HepG2 (cell line): ENCODE data around the gene MBLAC1. TPM values are rescaled to one million over a fixed set of nuclear protein-coding genes. Genes with fewer than 3 reads are reported as not detected.

Experiments used
- CBX5 ChIP-seq: sonication (generic); formaldehyde crosslinking; IDR thresholded peaks from 2 replicates; pipeline ENCODE4 v1.4.0; 2020; ENCODE audit warnings: missing genetic modification reagents, borderline replicate concordance
- ETV5 ChIP-seq: IDR thresholded peaks from 2 replicates; pipeline ENCODE4 v1.6.1; 2018; ENCODE audit warnings: missing biosample characterization, missing genetic modification reagents, inconsistent platforms, borderline replicate concordance
- FOSL1 ChIP-seq: sonication (generic); formaldehyde crosslinking; IDR thresholded peaks from 2 replicates; pipeline ENCODE4 v1.9.0; 2021; ENCODE audit warnings: missing genetic modification reagents, borderline replicate concordance
- KMT2A ChIP-seq: sonication (generic); formaldehyde crosslinking; IDR thresholded peaks from 2 replicates; pipeline ENCODE4 v1.4.0; 2020; ENCODE audit warnings: missing genetic modification reagents
- MAF1 ChIP-seq: sonication (generic); formaldehyde crosslinking; IDR thresholded peaks from 2 replicates; pipeline ENCODE4 v1.5.0; 2020; ENCODE audit warnings: missing genetic modification reagents, borderline replicate concordance
- RFXANK ChIP-seq: IDR thresholded peaks from 2 replicates; pipeline ENCODE4 v1.6.1; 2016
- SRY ChIP-seq: sonication (generic); formaldehyde crosslinking; IDR thresholded peaks from 2 replicates; pipeline ENCODE4 v1.8.0; 2022; ENCODE audit warnings: mild to moderate bottlenecking, missing genetic modification reagents
- ZNF124 ChIP-seq: sonication (generic); formaldehyde crosslinking; IDR thresholded peaks from 2 replicates; pipeline ENCODE4 v1.4.0; 2020; ENCODE audit warnings: missing genetic modification reagents
- ZNF251 ChIP-seq: sonication (generic); formaldehyde crosslinking; IDR thresholded peaks from 2 replicates; pipeline ENCODE4 v1.9.0; 2021; ENCODE audit warnings: mild to moderate bottlenecking, missing genetic modification reagents
- ZNF33B ChIP-seq: sonication (generic); formaldehyde crosslinking; IDR thresholded peaks from 2 replicates; pipeline ENCODE4 v1.5.1; 2020; ENCODE audit warnings: mild to moderate bottlenecking, missing genetic modification reagents
- ZNF484 ChIP-seq: sonication (generic); formaldehyde crosslinking; IDR thresholded peaks from 2 replicates; pipeline ENCODE4 v1.5.1; 2020; ENCODE audit warnings: mild to moderate bottlenecking, low read depth, missing genetic modification reagents, borderline replicate concordance
- ZNF775 ChIP-seq: sonication (generic); formaldehyde crosslinking; IDR thresholded peaks from 2 replicates; pipeline ENCODE4 v1.4.0; 2020; ENCODE audit warnings: missing genetic modification reagents, mild to moderate bottlenecking, moderate library complexity, borderline replicate concordance
- polyA plus RNA-seq, 8 experiments: library from polyadenylated mRNA; depleted of rRNA in 3 of 8; stranded (reverse) in 7 of 8; unstranded in 1 of 8; fragments of >200 nt; fragmentation: Illumina TruSeq in 4 of 8; extraction: Trizol in 4 of 8; gene quantifications; 2 replicates each; pipeline versions ENCODE4 v1.2.1 to v1.2.3, GENCODE V29; 2011 to 2016; ENCODE audit warnings: low read depth in 4 of 8, missing spikeins in 1 of 8, mixed read lengths in 1 of 8; ENCODE audit not compliant: insufficient read depth in 1 of 8
- total RNA-seq, 5 experiments: library from RNA; depleted of rRNA; stranded (reverse); fragments of >200 nt; fragmentation: Illumina TruSeq; extraction: Trizol; gene quantifications; 2 replicates each; pipeline ENCODE4 v1.2.3, GENCODE V29; 2016; ENCODE audit warnings: low read depth in 1 of 5
- TF ChIP-seq, protein P1 (sequence below): IDR thresholded peaks from 2 replicates; pipeline ENCODE4 v1.4.0; 2020; ENCODE audit warnings: mild to moderate bottlenecking, missing genetic modification reagents
- TF ChIP-seq, protein P2 (sequence below): sonication (generic); formaldehyde crosslinking; IDR thresholded peaks from 2 replicates; pipeline ENCODE4 v1.4.0; 2020; ENCODE audit warnings: low read depth, mild to moderate bottlenecking, missing genetic modification reagents
- TF ChIP-seq, protein P3 (sequence below): sonication (generic); formaldehyde crosslinking; IDR thresholded peaks from 2 replicates; pipeline ENCODE4 v1.8.0; 2022; ENCODE audit warnings: mild to moderate bottlenecking, missing genetic modification reagents, moderate library complexity
- TF ChIP-seq, protein P4 (sequence below): sonication (generic); formaldehyde crosslinking; IDR thresholded peaks from 2 replicates; pipeline ENCODE4 v1.9.0; 2022; ENCODE audit warnings: low read depth, missing genetic modification reagents
- TF ChIP-seq, protein P5 (sequence below): sonication (generic); formaldehyde crosslinking; IDR thresholded peaks from 2 replicates; pipeline ENCODE4 v1.8.1; 2023; ENCODE audit warnings: missing genetic modification reagents, mild to moderate bottlenecking, borderline replicate concordance
- TF ChIP-seq, protein P6 (sequence below): sonication (generic); formaldehyde crosslinking; IDR thresholded peaks from 2 replicates; pipeline ENCODE4 v1.4.0; 2020; ENCODE audit warnings: missing genetic modification reagents

MBLAC1 gene
- total and polyA plus RNA-seq, 2 of the 13 experiments (the other 11 are each of a cell fraction or from before 2014, with no cell fraction given) = 0.79 to 2.1 TPM

DNA sequence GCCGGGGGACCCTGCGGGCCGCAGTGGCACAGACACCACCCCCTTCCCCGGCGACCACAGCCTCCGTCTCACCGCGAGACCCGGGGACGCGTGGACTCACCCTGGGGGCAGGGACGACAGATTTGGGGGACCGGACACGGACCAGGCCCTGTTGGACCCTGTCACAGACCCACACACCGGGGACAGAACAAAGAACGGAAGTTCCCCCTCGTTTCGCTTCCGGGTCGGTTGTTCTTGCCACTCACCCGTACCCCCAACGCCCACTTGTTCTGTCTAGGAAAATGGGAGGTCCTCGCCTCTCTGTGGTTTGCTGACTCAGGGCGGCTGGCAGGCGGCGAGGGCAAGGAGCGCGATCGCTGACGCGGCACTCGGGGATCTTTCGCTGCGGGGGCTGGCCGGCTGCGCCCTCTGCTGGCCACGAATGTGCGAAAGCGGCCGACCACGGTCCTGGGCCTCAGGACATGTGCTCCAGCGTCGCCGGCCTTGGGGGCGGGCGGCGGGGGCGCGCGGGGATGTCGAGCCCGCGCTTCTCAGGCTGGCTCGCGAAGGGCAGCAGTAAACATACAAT is 45.1 kb upstream of the MBLAC1 start, which contains the start of gene ZNF3 (continued):
- TF ChIP-seq, protein P1, sequence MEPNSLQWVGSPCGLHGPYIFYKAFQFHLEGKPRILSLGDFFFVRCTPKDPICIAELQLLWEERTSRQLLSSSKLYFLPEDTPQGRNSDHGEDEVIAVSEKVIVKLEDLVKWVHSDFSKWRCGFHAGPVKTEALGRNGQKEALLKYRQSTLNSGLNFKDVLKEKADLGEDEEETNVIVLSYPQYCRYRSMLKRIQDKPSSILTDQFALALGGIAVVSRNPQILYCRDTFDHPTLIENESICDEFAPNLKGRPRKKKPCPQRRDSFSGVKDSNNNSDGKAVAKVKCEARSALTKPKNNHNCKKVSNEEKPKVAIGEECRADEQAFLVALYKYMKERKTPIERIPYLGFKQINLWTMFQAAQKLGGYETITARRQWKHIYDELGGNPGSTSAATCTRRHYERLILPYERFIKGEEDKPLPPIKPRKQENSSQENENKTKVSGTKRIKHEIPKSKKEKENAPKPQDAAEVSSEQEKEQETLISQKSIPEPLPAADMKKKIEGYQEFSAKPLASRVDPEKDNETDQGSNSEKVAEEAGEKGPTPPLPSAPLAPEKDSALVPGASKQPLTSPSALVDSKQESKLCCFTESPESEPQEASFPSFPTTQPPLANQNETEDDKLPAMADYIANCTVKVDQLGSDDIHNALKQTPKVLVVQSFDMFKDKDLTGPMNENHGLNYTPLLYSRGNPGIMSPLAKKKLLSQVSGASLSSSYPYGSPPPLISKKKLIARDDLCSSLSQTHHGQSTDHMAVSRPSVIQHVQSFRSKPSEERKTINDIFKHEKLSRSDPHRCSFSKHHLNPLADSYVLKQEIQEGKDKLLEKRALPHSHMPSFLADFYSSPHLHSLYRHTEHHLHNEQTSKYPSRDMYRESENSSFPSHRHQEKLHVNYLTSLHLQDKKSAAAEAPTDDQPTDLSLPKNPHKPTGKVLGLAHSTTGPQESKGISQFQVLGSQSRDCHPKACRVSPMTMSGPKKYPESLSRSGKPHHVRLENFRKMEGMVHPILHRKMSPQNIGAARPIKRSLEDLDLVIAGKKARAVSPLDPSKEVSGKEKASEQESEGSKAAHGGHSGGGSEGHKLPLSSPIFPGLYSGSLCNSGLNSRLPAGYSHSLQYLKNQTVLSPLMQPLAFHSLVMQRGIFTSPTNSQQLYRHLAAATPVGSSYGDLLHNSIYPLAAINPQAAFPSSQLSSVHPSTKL (CRISPR knock-in tag) = peak; percentile 79
- TF ChIP-seq, protein P2, sequence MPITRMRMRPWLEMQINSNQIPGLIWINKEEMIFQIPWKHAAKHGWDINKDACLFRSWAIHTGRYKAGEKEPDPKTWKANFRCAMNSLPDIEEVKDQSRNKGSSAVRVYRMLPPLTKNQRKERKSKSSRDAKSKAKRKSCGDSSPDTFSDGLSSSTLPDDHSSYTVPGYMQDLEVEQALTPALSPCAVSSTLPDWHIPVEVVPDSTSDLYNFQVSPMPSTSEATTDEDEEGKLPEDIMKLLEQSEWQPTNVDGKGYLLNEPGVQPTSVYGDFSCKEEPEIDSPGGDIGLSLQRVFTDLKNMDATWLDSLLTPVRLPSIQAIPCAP (CRISPR knock-in tag) = no peak
- TF ChIP-seq FOSL1 (CRISPR knock-in tag) = no peak
- peak; percentile 57 for TF ChIP-seq ETV5 (CRISPR knock-in tag)
- TF ChIP-seq, protein P3, sequence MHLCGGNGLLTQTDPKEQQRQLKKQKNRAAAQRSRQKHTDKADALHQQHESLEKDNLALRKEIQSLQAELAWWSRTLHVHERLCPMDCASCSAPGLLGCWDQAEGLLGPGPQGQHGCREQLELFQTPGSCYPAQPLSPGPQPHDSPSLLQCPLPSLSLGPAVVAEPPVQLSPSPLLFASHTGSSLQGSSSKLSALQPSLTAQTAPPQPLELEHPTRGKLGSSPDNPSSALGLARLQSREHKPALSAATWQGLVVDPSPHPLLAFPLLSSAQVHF (CRISPR knock-in tag) = peak; percentile 84; the same call in 1 of the 2 replicates
- TF ChIP-seq ZNF251 = no peak
- TF ChIP-seq, protein P4, sequence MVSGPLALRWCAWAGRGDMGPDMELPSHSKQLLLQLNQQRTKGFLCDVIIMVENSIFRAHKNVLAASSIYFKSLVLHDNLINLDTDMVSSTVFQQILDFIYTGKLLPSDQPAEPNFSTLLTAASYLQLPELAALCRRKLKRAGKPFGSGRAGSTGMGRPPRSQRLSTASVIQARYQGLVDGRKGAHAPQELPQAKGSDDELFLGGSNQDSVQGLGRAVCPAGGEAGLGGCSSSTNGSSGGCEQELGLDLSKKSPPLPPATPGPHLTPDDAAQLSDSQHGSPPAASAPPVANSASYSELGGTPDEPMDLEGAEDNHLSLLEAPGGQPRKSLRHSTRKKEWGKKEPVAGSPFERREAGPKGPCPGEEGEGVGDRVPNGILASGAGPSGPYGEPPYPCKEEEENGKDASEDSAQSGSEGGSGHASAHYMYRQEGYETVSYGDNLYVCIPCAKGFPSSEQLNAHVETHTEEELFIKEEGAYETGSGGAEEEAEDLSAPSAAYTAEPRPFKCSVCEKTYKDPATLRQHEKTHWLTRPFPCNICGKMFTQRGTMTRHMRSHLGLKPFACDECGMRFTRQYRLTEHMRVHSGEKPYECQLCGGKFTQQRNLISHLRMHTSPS (CRISPR knock-in tag) = peak; percentile 74; the same call in 1 of the 2 replicates
- no peak; the same call in 1 of the 2 replicates for TF ChIP-seq ZNF33B (CRISPR knock-in tag)
- peak; percentile 92 for TF ChIP-seq KMT2A (CRISPR knock-in tag)
- no peak for TF ChIP-seq ZNF484 (CRISPR knock-in tag)
- peak; percentile 68 for TF ChIP-seq SRY (CRISPR knock-in tag)
- peak; percentile 81 for TF ChIP-seq MAF1 (CRISPR knock-in tag)
- TF ChIP-seq RFXANK (CRISPR knock-in tag) = no peak
- TF ChIP-seq ZNF775 = no peak
- TF ChIP-seq, protein P5, sequence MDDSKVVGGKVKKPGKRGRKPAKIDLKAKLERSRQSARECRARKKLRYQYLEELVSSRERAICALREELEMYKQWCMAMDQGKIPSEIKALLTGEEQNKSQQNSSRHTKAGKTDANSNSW = no peak
- peak; percentile 95; the same call in 1 of the 2 replicates for TF ChIP-seq CBX5 (CRISPR knock-in tag)
- TF ChIP-seq, protein P6, sequence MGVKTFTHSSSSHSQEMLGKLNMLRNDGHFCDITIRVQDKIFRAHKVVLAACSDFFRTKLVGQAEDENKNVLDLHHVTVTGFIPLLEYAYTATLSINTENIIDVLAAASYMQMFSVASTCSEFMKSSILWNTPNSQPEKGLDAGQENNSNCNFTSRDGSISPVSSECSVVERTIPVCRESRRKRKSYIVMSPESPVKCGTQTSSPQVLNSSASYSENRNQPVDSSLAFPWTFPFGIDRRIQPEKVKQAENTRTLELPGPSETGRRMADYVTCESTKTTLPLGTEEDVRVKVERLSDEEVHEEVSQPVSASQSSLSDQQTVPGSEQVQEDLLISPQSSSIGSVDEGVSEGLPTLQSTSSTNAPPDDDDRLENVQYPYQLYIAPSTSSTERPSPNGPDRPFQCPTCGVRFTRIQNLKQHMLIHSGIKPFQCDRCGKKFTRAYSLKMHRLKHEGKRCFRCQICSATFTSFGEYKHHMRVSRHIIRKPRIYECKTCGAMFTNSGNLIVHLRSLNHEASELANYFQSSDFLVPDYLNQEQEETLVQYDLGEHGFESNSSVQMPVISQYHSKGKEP (CRISPR knock-in tag) = peak; percentile 39; the same call in 1 of the 2 replicates
- TF ChIP-seq ZNF124 = peak; percentile 97
